HG02981 (cell line): ENCODE data around the gene ECT2L.
A peak's percentile ranks its signal among the peaks of the same experiment; 100 is the strongest.

Experiments
- ATAC-seq: cut with Tn5 transposase; IDR thresholded peaks from one replicate; pipeline ENCODE4 v1.9.1; 2021; ENCODE audit warnings: mild to moderate bottlenecking, moderate library complexity; ENCODE audit not compliant: unreplicated experiment

The ECT2L gene

GRCh38 chr6:138857775-138858174 lies 61.9 kb downstream of the ECT2L start:
- no peak for ATAC-seq

- ATAC-seq, result no peak
These were observed 66.6 kb downstream of the ECT2L start for GRCh38 chr6:138862456-138862855.

GRCh38 chr6:138863321-138863720 lies 67.4 kb downstream of the ECT2L start:
- ATAC-seq, result no peak

GRCh38 chr6:138864343-138864890 lies 68.5 kb downstream of the ECT2L start:
- ATAC-seq, result no peak

GRCh38 chr6:138865480-138866109 lies 69.7 kb downstream of the ECT2L start:
- ATAC-seq, result no peak

GRCh38 chr6:138868181-138868580 lies 72.3 kb downstream of the ECT2L start:
- no peak for ATAC-seq

- no peak for ATAC-seq
These were observed 73.5 kb downstream of the ECT2L start for GRCh38 chr6:138869398-138869797.

- ATAC-seq, result no peak
These were observed 77.3 kb downstream of the ECT2L start for GRCh38 chr6:138873191-138873590.

- peak; percentile 60 for ATAC-seq
These were observed 86.6 kb downstream of the ECT2L start for GRCh38 chr6:138882369-138883017.

GRCh38 chr6:138885156-138885819 lies 89.4 kb downstream of the ECT2L start:
- no peak for ATAC-seq

- ATAC-seq, result no peak
These were observed 95.5 kb downstream of the ECT2L start for GRCh38 chr6:138891255-138891986.

GRCh38 chr6:138896104-138896756 lies 100.3 kb downstream of the ECT2L start:
- ATAC-seq, result no peak

GRCh38 chr6:138897031-138897430 lies 101.1 kb downstream of the ECT2L start:
- no peak for ATAC-seq

GRCh38 chr6:138907167-138907566 lies 111.3 kb downstream of the ECT2L start:
- ATAC-seq, result no peak

- no peak for ATAC-seq
These were observed 113.6 kb downstream of the ECT2L start for GRCh38 chr6:138909511-138909910.

GRCh38 chr6:138909975-138910374 lies 114.1 kb downstream of the ECT2L start:
- no peak for ATAC-seq

GRCh38 chr6:138912308-138912707 lies 116.4 kb downstream of the ECT2L start:
- peak; percentile 49 for ATAC-seq

GRCh38 chr6:138914701-138915100 lies 118.8 kb downstream of the ECT2L start:
- ATAC-seq, result no peak

GRCh38 chr6:138920906-138921305 lies 125.0 kb downstream of the ECT2L start:
- ATAC-seq, result no peak

GRCh38 chr6:138923561-138923960 lies 127.7 kb downstream of the ECT2L start:
- ATAC-seq, result peak; percentile 71

GRCh38 chr6:138925806-138926205 lies 129.9 kb downstream of the ECT2L start:
- ATAC-seq, result no peak
